Measurements from ENCODE around the gene GLMN. TPM values are rescaled to one million over a fixed set of nuclear protein-coding genes. Genes with fewer than 3 reads are reported as not detected.
A peak's percentile ranks its signal among the peaks of the same experiment; 100 is the strongest.

The GLMN gene
- total and polyA plus RNA-seq, 2 of the 13 experiments (the other 11 are each of a cell fraction or from before 2014, with no cell fraction given): 5.9 to 18.4 TPM

DNA sequence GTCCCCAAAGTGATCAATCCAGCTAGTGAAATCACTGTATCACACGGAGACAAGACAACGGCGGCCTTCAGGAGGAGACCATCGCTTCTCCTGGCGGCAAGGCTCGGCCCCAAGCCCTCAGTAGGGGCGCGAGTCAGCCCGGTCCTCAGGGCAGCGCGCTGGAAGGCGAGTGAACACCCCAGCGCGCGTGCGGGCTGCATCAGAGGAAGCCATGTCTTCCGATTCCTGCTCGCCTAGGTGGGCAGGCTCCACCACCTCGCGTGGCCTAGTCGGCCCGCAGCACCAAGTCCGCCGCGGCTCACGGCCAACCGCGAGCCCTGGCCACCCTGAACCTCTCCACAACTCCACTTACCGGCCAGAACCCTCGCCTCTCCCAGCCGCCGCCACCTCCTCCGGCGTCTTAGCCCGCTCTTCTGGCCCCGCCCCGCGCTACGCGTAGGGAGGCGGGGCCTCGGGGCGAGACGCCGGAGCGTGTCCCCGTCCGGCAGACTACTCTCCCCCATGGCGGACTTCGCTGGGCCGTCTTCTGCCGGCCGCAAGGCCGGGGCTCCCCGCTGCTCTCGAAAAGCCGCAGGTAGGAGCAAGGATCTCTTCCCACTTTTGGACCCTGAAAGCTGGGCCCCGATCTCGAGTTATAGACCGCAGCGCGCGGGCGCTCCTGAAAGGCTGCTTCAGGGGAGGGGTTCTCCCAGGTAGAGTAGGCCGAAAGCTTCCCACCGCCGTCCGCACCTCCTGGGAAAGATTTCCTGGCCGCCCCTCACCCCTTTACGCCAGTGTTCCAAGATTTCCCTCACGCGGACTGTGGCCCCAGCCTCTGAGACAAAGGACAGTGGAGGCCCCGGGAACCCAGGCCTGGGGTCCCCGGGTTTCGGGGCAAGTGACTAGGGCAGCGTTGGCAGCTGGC lies at the start of gene GLMN, which contains the start of gene RPAP2 (continued):
- TF ChIP-seq, protein P1, sequence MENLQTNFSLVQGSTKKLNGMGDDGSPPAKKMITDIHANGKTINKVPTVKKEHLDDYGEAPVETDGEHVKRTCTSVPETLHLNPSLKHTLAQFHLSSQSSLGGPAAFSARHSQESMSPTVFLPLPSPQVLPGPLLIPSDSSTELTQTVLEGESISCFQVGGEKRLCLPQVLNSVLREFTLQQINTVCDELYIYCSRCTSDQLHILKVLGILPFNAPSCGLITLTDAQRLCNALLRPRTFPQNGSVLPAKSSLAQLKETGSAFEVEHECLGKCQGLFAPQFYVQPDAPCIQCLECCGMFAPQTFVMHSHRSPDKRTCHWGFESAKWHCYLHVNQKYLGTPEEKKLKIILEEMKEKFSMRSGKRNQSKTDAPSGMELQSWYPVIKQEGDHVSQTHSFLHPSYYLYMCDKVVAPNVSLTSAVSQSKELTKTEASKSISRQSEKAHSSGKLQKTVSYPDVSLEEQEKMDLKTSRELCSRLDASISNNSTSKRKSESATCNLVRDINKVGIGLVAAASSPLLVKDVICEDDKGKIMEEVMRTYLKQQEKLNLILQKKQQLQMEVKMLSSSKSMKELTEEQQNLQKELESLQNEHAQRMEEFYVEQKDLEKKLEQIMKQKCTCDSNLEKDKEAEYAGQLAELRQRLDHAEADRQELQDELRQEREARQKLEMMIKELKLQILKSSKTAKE (CRISPR knock-in tag; IDR thresholded peaks at IDR 0.05; ENCODE audit: borderline replicate concordance): no peak
- TF ChIP-seq ZNF672 (CRISPR knock-in tag; IDR thresholded peaks at IDR 0.05): no peak
- no peak for TF ChIP-seq SOX6 (IDR thresholded peaks at IDR 0.05)
- TF ChIP-seq SOX6 (CRISPR knock-in tag; IDR thresholded peaks at IDR 0.05): peak; percentile 68
- TF ChIP-seq TAF15 (IDR thresholded peaks at IDR 0.05; ENCODE audit: low read depth, low read length, poor library complexity, severe bottlenecking): peak; percentile 74
- peak; percentile 29; the same call in 1 of the 2 replicates for TF ChIP-seq ZMYM3 (CRISPR knock-in tag; IDR thresholded peaks at IDR 0.05)
- no peak for TF ChIP-seq NFAT5 (CRISPR knock-in tag; IDR thresholded peaks at IDR 0.05)
- TF ChIP-seq ATF4 (CRISPR knock-in tag; IDR thresholded peaks at IDR 0.05): peak in 1 of 2 experiments; percentile 42; a peak in 1 of 4 replicates
- no peak for TF ChIP-seq ZNF207 (IDR thresholded peaks at IDR 0.05; ENCODE audit: borderline replicate concordance)
- TF ChIP-seq, protein P2, sequence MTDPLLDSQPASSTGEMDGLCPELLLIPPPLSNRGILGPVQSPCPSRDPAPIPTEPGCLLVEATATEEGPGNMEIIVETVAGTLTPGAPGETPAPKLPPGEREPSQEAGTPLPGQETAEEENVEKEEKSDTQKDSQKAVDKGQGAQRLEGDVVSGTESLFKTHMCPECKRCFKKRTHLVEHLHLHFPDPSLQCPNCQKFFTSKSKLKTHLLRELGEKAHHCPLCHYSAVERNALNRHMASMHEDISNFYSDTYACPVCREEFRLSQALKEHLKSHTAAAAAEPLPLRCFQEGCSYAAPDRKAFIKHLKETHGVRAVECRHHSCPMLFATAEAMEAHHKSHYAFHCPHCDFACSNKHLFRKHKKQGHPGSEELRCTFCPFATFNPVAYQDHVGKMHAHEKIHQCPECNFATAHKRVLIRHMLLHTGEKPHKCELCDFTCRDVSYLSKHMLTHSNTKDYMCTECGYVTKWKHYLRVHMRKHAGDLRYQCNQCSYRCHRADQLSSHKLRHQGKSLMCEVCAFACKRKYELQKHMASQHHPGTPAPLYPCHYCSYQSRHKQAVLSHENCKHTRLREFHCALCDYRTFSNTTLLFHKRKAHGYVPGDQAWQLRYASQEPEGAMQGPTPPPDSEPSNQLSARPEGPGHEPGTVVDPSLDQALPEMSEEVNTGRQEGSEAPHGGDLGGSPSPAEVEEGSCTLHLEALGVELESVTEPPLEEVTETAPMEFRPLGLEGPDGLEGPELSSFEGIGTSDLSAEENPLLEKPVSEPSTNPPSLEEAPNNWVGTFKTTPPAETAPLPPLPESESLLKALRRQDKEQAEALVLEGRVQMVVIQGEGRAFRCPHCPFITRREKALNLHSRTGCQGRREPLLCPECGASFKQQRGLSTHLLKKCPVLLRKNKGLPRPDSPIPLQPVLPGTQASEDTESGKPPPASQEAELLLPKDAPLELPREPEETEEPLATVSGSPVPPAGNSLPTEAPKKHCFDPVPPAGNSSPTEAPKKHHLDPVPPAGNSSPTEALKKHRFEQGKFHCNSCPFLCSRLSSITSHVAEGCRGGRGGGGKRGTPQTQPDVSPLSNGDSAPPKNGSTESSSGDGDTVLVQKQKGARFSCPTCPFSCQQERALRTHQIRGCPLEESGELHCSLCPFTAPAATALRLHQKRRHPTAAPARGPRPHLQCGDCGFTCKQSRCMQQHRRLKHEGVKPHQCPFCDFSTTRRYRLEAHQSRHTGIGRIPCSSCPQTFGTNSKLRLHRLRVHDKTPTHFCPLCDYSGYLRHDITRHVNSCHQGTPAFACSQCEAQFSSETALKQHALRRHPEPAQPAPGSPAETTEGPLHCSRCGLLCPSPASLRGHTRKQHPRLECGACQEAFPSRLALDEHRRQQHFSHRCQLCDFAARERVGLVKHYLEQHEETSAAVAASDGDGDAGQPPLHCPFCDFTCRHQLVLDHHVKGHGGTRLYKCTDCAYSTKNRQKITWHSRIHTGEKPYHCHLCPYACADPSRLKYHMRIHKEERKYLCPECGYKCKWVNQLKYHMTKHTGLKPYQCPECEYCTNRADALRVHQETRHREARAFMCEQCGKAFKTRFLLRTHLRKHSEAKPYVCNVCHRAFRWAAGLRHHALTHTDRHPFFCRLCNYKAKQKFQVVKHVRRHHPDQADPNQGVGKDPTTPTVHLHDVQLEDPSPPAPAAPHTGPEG (CRISPR knock-in tag; IDR thresholded peaks at IDR 0.05): 0 out of 2 replicates have a peak, but pooled peaks have one; percentile 38
- no peak for TF ChIP-seq FOXA1 (IDR thresholded peaks at IDR 0.05)
- TF ChIP-seq FOXA1 (CRISPR knock-in tag; IDR thresholded peaks at IDR 0.05): 0 out of 2 replicates have a peak, but pooled peaks have one; percentile 21
- TF ChIP-seq CEBPB (IDR thresholded peaks at IDR 0.05; ENCODE audit: borderline replicate concordance, low read depth, low read length): no peak
- 0 out of 2 replicates have a peak, but pooled peaks have one; percentile 46 for TF ChIP-seq GTF3A (CRISPR knock-in tag; conservative IDR thresholded peaks at IDR 0.05)
